ENCODE data around the gene ZNF280D. TPM values are rescaled to one million over a fixed set of nuclear protein-coding genes. Genes with fewer than 3 reads are reported as not detected.

Gene ZNF280D
- total RNA-seq, 3 donors from 2014 or later = 66.1 to 94.8 (median 86.5) TPM

GRCh38 chr15:56660943-56661342, 72.4 kb downstream of the ZNF280D start:
- H3K4me3 ChIP-seq = no peak overlapping the region
- no peak for DNase-seq (ENCODE audit: low spot score in 2 of 2)
- peaks cover 6% of the 10 kb centered on the region for H3K36me3 ChIP-seq
- no peak overlapping the region for H3K27ac ChIP-seq
- TF ChIP-seq POLR2A (IDR thresholded peaks at IDR 0.05) (no peak), POLR2AphosphoS5 (IDR thresholded peaks at IDR 0.05) (no peak), CTCF (IDR thresholded peaks at IDR 0.05) (no peak)
- H3K27me3 ChIP-seq = no peaks in the 10 kb centered on the region
- H3K4me1 ChIP-seq = no peaks in the 10 kb centered on the region
- H3K9me3 ChIP-seq = no peaks in the 10 kb centered on the region
- intact Hi-C loops (cut with DNase I; ENCODE audit: low total_unique reads) = no loop called here

DNA sequence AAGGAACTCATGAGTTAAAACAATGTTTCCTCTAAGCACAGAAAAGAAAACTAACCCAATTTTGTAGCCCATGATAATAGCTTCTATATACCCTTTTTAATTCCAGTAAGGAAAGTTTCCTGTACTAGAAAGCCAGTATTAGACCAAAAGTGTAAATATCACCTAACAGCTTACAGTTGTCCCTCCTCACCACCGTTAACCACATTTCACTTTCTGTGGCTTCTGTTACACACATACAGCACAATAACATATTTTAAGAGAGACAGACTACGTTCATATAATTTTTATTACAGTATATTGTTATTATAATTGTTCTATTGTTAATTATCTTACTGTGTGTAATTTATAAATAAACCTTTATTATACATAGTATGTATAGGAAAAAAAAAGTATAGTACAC, 74.1 kb downstream of the ZNF280D start:
- TF ChIP-seq POLR2AphosphoS5 (IDR thresholded peaks at IDR 0.05) (no peak), POLR2A (IDR thresholded peaks at IDR 0.05) (no peak), CTCF (IDR thresholded peaks at IDR 0.05) (no peak)
- Histone ChIP-seq H3K36me3 (no peaks in the 10 kb centered on the region), H3K9me3 (no peaks in the 10 kb centered on the region), H3K27me3 (no peaks in the 10 kb centered on the region), H3K4me3 (no peak overlapping the region), H3K4me1 (no peaks in the 10 kb centered on the region), H3K27ac (no peak overlapping the region)
- intact Hi-C loops (cut with DNase I; ENCODE audit: low total_unique reads) = no loop called here
- DNase-seq (ENCODE audit: low spot score in 2 of 2) = no peak

DNA sequence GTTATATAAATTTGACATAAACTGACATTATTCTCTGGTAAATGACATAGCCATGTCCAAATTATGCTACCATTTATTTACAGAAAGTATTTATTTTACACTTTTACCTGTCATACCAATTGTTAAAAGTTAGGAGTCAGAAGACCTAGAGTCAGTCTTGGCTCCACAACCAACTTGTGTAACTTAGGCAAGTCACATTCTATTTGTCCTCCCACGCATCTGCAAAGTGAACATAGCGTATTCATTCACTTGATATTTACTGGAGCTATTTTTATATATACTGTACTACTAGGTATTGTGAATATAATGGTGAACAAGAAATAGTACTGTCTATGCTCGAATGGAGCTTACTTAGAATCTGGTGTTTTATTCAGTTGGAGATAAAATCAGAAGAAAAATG, 78.7 kb downstream of the ZNF280D start:
- Histone ChIP-seq H3K4me3 (no peak overlapping the region), H3K4me1 (no peaks in the 10 kb centered on the region), H3K9me3 (no peaks in the 10 kb centered on the region), H3K36me3 (no peaks in the 10 kb centered on the region), H3K27ac (no peak overlapping the region), H3K27me3 (no peaks in the 10 kb centered on the region)
- no peak for DNase-seq (ENCODE audit: low spot score in 2 of 2)
- intact Hi-C loops (cut with DNase I; ENCODE audit: low total_unique reads) = no loop called here
- TF ChIP-seq POLR2AphosphoS5 (IDR thresholded peaks at IDR 0.05) (no peak), POLR2A (IDR thresholded peaks at IDR 0.05) (no peak), CTCF (IDR thresholded peaks at IDR 0.05) (no peak)

- TF ChIP-seq POLR2A (IDR thresholded peaks at IDR 0.05) (no peak), CTCF (IDR thresholded peaks at IDR 0.05) (no peak), POLR2AphosphoS5 (IDR thresholded peaks at IDR 0.05) (no peak)
- H3K27ac ChIP-seq = no peak overlapping the region
Observed at GRCh38 chr15:56654216-56654615, 79.1 kb downstream of the ZNF280D start.

GRCh38 chr15:56653787-56654186, 79.5 kb downstream of the ZNF280D start:
- Histone ChIP-seq H3K4me1 (no peaks in the 10 kb centered on the region), H3K4me3 (no peak overlapping the region), H3K9me3 (no peaks in the 10 kb centered on the region), H3K27me3 (no peaks in the 10 kb centered on the region), H3K36me3 (no peaks in the 10 kb centered on the region), H3K27ac (no peak overlapping the region)
- intact Hi-C loops (cut with DNase I; ENCODE audit: low total_unique reads) = no loop called here
- TF ChIP-seq POLR2AphosphoS5 (IDR thresholded peaks at IDR 0.05) (no peak), CTCF (IDR thresholded peaks at IDR 0.05) (no peak), POLR2A (IDR thresholded peaks at IDR 0.05) (no peak)
- no peak for DNase-seq (ENCODE audit: low spot score in 2 of 2)

More at GRCh38 chr15:56654216-56654615, 79.1 kb downstream of the ZNF280D start:
- intact Hi-C loops (cut with DNase I; ENCODE audit: low total_unique reads) = no loop called here
- DNase-seq (ENCODE audit: low spot score in 2 of 2) = no peak
- no peaks in the 10 kb centered on the region for H3K4me1 ChIP-seq
- no peaks in the 10 kb centered on the region for H3K27me3 ChIP-seq
- H3K36me3 ChIP-seq = no peaks in the 10 kb centered on the region
- no peak overlapping the region for H3K4me3 ChIP-seq
- no peaks in the 10 kb centered on the region for H3K9me3 ChIP-seq
